ENCODE measurements around the gene EXO1.
A peak's percentile ranks its signal among the peaks of the same experiment; 100 is the strongest.
"Not testable (repeated sequence)": the region's sequence is repeated elsewhere in the genome, so short reads cannot be mapped to it uniquely, and the experiment has no call there.

EXO1 gene

DNA sequence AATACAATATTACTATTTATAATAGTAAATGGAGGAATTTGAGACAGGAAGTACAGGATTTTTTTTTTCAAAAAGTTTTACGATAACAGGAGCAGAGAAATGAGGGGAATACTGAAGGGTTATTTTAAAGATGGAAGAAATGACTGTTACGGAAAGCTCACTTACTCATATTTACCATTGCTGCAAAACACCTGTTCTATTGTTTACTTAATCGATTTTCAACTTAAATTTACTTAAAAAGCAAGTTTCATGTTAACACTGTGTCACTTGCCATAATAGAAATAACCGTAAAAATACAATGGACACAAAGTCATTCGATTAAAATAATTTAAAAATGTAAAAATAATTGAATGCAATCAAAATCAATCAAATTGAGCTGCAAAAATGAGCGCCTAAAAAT is 3.4 kb upstream of the EXO1 start:
- TF ChIP-seq CTCF (IDR thresholded peaks at IDR 0.05): no peak
- no peak for TF ChIP-seq ZFX (IDR thresholded peaks at IDR 0.05; ENCODE audit: borderline replicate concordance)
- H3K27ac ChIP-seq: no peak overlapping the region

- no peak overlapping the region for H3K27ac ChIP-seq
- TF ChIP-seq CTCF (IDR thresholded peaks at IDR 0.05) (no peak), ZFX (IDR thresholded peaks at IDR 0.05; ENCODE audit: borderline replicate concordance) (no peak)
Observed at GRCh38 chr1:241846375-241846774, 1.6 kb upstream of the EXO1 start.

- H3K27ac ChIP-seq: peak overlapping the region; percentile 94
- no peak for TF ChIP-seq ZFX (IDR thresholded peaks at IDR 0.05; ENCODE audit: borderline replicate concordance)
- TF ChIP-seq CTCF (IDR thresholded peaks at IDR 0.05): no peak
Observed at GRCh38 chr1:241846862-241847539, 1.0 kb upstream of the EXO1 start.

- H3K27ac ChIP-seq: peak overlapping the region; percentile 94
- no peak for TF ChIP-seq CTCF (IDR thresholded peaks at IDR 0.05)
- TF ChIP-seq ZFX (IDR thresholded peaks at IDR 0.05; ENCODE audit: borderline replicate concordance): no peak
Observed at GRCh38 chr1:241847540-241847795, 536 bp upstream of the EXO1 start.

DNA sequence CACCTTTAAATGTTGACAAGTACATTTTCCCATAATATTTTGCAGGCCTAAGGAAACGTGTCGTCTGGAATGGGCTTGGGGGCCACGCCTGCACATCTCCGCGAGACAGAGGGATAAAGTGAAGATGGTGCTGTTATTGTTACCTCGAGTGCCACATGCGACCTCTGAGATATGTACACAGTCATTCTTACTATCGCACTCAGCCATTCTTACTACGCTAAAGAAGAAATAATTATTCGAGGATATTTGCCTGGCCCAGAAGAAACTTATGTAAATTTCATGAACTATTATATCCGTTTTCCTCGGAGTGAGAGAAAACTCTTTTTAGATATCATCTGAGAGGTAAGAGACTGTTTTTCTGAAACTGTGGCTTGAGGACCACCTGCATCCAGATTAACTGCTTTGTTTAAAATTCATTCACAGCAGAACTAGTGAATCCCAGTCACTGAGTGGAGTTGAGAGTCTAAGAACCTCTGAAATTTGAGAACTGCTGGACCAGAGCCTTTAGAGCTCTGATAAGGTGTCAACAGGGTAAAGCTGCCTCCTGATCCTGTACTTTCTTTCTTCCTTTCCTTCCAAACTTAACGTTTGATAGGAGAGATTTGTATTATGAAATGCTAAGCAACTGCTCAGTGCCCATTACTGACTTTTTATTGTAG is 811 bp downstream of the EXO1 start:
- H3K27ac ChIP-seq: peak overlapping the region; percentile 94
- no peak for TF ChIP-seq ZFX (IDR thresholded peaks at IDR 0.05; ENCODE audit: borderline replicate concordance)
- no peak for TF ChIP-seq CTCF (IDR thresholded peaks at IDR 0.05)

DNA sequence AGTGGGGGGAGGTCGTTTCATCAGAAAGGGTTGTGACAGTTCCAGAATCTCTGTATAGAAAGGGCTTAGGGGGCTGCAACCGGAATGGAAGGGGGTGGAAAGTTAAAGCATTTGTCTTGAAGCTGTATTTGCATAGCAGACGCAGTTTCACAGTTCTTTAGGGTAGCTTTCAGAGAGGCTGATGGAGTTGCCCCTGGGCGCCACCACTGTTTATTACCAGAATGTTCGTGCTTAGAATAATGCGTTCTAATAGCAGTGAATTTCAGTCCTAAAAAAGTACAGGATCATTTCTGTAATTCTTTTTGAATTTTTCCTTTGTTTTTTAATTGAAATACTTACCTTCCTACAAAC is 1.3 kb downstream of the EXO1 start:
- no peak overlapping the region for H3K27ac ChIP-seq

GRCh38 chr1:241855545-241856140 is 7.6 kb downstream of the EXO1 start:
- not testable (repeated sequence) for H3K27ac ChIP-seq

More for the DNA sequence above, 1.3 kb downstream of the EXO1 start:
- TF ChIP-seq ZFX (IDR thresholded peaks at IDR 0.05; ENCODE audit: borderline replicate concordance): no peak
- TF ChIP-seq CTCF (IDR thresholded peaks at IDR 0.05): no peak

All from 22Rv1 (cell line).